Activated naive CD4-positive, alpha-beta T cell treated with Interleukin-2 at 50 U/mL for 16 hours (primary cell): ENCODE measurements around the gene DUSP14.
A peak's percentile ranks its signal among the peaks of the same experiment; 100 is the strongest.
"Not testable (repeated sequence)": the region's sequence is repeated elsewhere in the genome, so short reads cannot be mapped to it uniquely, and the experiment has no call there.

Experiments used
- DNase-seq: peaks from one replicate; pipeline ENCODE4 v3.0.0-alpha.2; 2020

The DUSP14 gene, protein sequence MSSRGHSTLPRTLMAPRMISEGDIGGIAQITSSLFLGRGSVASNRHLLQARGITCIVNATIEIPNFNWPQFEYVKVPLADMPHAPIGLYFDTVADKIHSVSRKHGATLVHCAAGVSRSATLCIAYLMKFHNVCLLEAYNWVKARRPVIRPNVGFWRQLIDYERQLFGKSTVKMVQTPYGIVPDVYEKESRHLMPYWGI

DNA sequence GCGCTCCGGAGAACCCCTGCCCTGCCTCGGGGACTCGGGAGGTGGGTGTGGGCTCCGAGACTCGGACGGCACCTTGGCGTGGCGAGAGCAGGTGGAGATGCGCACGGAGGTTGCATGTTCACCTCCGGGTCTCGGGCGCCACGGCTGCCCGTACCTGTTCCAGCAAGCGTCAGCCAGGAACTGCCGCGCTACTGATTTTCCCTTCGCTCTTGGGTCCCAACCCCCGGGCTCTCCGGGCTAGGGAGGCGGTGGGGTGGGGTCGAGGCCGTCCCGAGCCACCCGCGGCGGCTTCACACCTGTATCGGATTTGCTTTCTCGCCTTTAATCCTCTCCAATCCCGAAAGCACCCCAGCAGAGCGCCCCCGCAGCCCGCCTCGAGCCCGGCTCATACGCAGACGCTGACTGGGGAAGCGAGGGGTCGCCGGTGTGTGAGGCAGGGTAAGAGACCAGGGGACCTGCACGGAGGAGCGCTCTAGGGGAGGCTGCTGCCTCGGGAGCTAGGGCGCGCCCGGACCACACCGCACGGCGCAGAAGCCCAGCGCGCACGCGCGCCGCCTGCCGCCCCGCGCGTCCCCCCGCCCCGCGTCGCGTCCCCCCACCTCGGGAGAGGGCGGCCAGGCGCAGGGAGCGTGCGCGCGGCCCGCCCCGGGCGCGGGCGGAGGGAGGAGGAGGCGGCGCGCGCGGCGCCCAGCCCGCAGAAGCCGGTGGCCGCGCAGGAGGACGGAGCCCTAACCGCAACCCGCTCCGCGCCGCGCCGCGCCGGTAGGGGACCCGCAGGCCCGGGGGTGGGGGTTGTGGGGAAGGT, at the start of gene DUSP14:
DUSP14 (plus strand) TSS at position 695 of the 805 bp plus-strand sequence. CDS start 22,382 bp downstream, outside the sequence.
- DNase-seq, result peak; percentile 82

DNA sequence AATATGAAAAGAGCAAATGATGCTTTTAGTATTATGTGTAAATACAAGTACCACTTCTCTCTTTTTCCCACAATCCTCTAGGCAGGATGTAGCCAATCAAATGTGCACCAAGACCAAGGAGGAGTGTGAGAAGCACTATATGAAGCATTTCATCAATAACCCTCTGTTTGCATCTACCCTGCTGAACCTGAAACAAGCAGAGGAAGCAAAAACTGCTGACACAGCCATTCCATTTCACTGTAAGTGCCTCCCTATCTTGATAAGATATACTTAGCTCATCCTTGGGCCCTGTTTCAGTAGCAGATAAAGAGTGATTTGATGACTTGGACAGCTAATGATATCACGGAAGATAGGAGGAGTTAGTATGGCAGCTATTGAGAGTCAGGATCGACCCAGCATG, 49.3 kb upstream of the DUSP14 start:
- no peak for DNase-seq

DNA sequence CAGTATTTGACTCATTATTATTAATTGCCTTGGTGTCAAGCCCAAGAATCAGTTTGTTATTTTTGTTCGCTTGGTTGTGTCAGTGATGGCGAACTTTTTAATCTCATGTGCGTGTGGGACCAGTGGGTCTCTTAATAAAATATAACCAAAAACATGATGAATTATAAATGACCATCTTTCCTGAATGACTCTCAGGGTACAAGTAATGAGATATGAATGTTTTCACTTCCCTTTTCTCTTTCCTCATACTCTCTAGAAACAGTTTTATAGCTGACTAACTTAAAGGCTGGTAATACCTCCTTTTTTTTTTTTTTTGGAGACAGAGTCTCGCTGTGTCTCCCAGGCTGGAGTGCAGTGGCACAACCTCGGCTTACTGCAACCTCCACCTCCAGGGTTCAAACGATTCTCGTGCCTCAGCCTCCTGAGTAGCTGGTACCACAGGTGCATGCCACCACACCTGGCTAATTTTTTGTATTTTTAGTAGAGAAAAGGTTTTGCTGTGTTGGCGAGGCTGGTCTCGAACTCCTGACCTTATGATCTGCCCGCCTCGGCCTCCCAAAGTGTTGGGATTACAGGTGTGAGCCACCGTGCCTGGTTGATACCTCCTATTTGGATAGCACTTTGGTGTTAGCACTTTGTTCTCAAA, 48.2 kb upstream of the DUSP14 start:
- DNase-seq, result not testable (repeated sequence)

DNA sequence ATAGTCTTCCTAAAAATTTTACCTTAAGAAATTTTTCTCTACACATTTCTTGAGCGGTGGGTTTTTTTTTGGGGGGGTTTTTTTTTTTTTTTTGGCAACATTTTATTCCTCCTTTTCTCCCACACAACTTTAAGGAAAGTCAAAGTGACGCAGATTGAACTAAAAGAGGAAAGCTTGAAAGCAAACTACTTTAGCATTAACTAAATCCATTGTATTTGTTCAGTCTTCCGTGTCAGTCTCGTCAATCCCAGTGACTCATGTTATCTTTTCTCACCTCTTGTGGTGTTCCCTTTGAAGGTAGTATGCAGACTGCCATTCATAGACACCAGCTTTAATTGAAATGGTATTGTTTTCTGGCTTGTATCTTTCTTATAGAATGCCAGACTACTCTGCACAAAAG, 43.7 kb upstream of the DUSP14 start:
- DNase-seq, result no peak

DNA sequence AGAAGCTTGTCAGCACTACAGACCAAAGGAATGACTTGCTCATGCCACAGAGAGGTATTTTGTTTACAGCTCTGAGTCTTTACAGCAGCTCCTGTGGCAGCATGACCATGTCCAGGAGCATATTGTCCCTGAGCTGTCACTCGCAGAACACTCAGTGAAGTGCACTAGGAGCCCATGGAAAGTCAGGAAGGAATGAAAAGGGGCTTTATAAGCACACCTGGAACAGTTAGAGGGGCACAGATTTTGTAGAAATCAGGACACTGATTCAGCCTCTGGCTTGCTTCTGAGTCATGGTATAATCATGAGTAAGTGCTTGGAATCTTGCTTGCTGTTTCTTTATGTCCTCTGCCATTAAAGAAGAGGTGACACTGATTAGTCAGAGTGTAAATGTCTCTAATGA, 42.0 kb upstream of the DUSP14 start:
- DNase-seq, result no peak

DNA sequence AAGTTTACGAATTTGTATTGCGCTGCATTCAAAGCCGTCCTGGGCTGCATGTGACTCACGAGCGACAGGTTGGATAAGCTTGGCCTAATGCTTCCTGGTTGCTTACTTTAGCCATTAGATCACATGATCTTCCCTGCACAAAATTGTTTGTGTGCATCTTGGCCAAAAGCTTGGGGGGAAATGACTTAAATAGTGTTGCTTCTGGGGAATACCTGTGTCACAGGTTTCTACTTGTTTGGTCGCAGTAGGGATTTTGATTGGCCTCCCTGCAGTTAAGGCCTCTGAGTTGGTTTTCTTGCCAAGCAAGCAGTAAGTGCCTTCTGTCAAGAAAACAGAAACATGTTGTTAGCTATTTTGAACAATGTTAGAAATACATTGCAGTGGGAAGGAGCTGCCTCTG, 39.6 kb upstream of the DUSP14 start:
- DNase-seq, result no peak

DNA sequence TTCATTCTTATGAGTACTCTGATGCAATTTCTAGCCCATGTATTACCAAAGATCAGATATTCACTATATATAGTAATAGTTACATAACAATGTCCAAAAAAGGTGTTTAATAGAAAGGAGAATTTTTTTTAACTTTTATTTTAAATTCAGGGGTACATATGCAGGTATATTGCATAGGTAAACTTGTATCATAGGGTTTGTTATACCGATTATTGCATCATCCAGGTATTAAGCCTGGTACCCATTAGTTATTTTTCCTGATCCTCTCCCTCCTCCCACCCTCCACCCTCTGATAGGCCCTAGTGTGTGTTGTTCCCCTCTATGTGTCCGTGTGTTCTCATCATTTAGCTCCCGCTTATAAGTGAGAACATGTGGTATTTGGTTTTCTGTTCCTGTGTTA, 31.9 kb upstream of the DUSP14 start:
- not testable (repeated sequence) for DNase-seq

DNA sequence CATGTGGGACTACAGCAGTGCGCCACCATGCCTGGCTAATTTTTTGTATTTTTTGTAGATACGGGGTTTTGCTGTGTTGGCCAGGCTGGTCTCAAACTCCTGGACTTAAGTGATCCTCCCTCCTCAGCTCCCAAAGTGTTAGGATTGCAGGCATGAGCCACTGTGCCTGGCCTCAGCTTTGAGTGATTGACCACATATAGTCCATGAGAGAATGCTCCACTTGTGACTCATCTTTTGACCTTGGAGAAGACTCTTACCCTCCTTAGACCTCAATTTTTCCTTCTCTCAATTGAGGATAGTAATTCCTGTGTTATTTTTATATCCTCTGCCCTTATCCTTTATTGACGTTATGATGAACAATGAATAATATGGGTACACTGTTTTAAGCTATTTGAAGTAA, 30.9 kb upstream of the DUSP14 start:
- no peak for DNase-seq

DNA sequence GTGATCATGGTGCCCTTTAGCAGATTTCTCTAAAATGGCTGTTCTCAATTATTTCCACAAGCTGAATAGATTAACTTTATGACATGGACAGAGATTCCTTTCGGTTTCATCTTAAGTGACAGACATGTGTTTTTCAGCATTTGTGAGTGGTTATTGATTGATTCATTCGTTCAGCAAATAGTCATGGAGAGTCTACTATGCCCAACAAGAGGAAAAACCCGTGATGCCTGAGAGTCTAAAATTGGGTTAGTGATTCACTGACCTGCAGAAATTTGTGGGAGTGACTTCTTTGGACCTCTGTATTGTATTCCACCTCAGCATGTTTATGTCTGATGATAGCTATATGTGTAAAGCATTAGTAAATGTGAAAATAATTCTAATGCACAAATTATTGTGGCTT, 28.0 kb upstream of the DUSP14 start:
- no peak for DNase-seq

DNA sequence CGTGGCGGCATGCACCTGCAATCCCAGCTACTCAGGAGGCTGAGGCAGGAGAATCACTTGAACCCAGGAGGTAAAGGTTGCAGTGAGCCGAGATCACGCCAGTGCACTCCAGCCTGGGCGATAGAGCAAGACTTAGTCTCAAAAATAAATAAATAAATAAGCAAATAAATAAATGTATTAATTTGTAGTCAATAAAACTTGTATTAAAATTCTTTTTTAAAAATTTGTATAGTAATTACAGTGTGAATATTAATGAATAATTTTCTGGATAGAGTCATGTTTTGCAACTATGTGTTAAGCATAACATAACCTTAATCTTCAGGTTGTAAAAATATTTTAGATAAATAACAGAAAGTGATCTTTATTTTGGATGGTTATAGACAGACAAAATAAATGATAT, 27.2 kb upstream of the DUSP14 start:
- no peak for DNase-seq

DNA sequence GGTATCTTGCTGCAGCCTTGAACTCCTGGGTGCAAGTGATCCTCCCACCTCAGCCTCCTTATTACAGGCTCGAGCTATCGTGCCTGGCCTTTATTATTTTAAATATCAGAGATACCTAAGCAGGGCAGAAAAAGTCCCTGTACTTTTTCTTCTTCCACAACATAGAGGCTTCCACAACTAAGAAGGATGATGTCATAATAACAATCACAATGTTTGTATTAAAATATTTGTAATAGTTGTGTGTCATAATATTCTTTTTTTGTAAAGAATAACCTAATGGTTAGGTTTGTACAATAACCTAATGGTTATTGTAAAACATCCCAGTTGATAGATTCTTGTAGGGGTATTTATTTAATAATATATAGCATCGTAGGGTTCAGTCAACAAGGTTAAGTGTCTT, 26.7 kb upstream of the DUSP14 start:
- DNase-seq, result no peak

DNA sequence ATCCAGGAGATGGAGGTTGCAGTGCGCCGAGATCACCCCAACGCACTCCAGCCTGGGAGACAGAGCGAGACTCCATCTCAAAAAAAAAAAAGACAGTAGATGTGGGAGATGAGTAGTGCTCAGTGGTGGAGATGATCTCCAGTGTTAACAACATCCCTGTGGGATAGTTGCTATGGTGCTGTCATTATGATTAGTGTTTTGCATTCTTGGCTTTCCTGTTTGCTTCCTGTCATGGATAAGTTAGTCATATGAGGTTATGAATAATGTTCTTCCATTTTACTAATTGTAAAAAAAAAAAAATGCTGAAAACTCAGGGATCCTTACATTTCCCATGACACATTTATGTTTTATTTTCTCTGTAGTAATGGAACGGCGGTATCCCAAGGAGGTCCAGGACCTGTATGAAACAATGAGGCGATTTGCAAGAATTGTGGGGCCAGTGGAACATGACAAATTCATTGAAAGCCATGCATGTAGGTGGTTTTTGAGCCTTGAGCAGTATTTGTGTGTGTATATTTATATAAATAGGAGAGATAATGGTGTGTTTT, 24.5 kb upstream of the DUSP14 start:
- DNase-seq, result no peak

DNA sequence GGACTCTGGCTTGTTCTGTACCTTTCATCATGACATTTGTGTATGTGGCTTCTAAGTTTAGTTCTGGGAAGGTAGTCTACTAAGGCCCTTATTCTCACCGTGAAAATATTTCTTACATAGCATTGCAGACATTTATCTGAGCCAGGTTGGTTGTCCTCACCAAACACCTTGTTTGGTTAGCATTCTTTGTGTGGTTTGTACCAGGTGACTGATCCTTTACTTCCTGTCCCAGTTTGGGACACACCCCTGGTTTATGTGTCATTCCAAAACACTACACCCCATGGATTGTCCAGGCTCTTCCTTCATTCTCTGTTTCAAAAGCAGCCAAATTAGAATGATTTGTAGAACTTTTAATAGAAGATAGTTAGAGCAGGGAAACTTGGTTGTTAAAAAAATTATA, 23.2 kb upstream of the DUSP14 start:
- no peak for DNase-seq

DNA sequence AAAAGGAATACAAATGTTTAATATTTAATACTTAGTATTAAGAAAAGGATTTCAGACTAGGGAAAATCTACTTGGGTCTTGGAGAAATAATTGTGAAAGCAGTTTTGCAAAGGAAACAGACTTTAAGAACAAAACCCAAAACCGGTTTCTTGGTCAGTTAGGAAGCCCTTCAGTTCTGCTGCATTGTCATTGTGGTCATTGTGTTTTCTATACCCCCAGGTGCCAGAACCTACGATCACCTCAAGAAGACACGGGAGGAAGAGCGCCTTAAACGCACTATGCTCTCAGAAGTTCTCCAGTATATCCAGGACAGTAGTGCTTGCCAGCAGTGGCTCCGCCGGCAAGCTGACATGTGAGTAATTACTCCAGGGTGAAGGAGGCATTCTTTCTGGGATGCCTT, 19.5 kb upstream of the DUSP14 start:
- no peak for DNase-seq

DNA sequence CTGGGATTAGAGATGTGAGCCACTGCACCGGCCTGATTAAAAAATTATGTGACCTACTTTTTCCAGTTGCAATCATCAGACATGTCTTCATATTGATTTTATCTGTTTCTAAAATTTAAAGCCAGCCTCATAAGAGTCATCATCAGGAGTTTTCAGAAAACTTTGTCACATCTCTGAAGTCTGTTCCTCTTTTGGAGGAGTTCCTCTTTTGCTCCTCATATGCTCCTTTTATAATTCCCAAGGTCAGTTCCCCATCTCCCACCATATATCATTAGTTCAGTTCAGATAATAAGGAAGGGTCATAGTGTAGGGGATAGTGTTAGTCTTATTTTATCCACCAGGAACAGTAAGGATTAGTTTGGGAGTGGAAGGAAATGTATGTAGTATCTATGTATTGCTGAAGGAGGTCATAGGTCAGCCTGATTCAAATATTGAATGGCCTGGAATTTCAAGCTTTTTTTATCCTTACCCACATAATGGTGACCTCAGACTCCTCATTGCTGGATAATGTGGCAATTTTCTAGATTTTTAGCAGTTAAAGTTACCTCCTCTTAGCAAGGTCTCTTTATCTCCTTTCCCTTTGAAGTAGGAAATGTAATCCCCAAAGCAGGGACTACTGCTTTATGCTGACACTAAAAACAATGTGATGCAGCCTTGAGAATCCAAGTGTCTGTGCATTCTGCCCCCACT, 13.8 kb upstream of the DUSP14 start:
- DNase-seq, result no peak

DNA sequence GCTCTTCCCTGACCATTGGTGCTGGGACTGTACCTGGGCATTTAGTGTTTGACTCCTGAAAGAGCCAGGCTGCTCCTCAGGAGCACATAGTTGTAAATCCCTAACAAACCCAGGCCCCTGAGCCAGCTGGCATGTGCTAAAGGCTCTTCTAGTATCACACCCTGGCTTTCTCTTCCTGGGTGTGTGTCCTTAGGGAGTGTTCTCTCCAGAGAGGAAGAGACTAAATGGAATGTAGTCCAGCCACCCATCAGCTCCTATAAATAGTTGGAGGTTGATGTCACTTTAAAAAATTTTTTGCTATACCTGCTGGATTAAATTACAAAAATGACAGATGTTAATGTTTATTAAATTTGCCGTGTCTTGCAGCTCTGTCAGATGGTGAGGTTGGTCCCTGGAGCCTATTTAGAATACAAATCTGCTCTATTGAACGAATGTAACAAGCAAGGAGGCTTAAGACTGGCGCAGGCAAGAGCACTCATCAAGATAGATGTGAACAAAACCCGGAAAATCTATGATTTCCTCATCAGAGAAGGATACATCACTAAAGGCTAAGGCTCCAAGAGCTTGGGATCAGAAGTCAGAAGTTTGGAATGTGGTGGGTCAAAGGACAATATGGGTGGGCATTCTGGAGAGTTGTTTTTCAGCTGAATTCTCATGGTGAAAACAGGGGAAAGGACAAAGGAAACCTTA, 13.1 kb upstream of the DUSP14 start:
- DNase-seq, result no peak

DNA sequence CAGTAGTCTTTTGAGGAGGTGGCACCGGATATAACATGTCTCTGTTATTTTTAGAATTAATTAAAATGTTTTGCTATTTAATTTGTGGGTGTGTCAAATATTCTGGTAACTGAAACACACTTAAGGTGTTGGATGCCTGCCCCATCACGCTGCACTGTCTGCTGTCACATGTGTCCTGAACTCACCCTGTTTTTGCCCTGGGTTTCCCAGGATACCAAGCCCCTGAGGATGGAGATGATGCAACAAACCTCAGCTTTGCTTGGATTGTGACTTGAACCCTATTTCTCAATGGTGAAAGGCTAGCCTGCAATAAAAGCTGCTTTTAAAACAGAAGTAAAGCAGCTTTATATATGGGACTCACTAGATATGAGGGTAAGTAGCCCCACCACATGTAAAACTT, 11.5 kb upstream of the DUSP14 start:
- no peak for DNase-seq

DNA sequence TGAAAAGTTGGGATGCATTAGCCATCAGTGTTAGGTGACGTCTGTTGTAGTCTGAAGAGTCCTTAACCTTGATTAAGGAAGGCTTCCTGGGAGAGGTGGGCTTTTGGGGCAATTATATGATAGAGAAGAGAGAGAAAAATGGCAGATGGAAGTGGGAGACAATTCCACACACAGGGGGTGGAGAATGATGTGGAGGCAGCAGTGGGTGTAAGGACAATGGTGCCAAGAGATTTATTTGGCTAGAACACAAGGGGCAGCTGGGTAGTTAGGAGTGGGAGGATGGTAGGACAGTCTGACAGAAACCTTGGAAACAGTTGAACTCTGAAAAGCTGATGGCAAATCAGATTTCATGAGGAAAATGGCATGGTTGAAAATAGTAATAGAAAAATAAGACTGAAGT, 10.7 kb upstream of the DUSP14 start:
- DNase-seq, result no peak

DNA sequence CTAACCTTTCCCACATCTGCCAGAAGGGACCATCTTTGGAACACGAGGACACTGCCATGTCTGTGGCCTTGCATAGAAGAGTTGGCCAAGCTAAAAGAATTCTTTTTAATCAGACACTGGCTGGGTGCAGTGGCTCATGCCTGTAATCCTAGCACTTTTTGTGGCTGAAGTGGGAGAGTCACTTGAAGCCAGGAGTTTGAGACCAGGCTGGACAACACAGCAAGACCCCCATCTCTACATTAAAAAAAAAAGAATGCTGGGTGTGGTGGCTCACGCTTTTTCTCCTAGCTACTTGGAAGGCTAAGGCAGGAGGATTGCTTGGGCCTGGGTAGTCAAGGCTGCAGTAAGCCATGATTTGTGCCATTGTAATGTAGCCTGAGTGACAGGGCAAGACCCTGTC, 9.3 kb upstream of the DUSP14 start:
- DNase-seq, result no peak

DNA sequence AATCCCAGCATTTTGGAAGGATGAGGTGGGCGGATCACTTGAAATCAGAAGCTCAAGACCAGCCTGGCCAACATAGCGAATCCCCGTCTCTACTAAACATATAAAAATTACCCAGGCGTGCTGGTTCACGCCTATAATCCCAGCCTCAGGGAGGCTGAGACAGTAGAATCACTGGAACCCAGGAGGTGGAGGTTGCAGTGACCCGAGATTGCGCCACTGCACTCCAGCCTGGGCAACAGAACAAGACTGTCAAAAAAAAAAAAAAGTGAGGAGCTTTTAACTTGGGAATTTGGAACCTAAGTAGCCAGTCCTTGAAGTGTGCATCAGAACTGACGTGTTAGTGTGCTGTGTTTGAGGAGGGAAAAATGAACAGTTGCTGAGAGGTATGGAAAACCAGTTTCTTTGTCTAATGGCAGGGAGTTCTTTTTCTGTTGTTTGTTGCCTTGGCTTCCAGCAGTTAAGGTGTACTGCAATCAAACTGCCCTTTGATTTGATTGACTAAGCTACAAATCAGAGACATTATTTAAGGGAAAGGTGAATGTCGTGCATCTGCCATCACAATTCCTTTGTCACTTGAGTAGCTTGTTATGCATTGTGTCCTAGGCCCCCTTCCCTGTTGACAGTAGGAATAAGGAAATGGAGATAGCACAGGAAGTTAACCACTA, 8.6 kb upstream of the DUSP14 start:
- no peak for DNase-seq

DNA sequence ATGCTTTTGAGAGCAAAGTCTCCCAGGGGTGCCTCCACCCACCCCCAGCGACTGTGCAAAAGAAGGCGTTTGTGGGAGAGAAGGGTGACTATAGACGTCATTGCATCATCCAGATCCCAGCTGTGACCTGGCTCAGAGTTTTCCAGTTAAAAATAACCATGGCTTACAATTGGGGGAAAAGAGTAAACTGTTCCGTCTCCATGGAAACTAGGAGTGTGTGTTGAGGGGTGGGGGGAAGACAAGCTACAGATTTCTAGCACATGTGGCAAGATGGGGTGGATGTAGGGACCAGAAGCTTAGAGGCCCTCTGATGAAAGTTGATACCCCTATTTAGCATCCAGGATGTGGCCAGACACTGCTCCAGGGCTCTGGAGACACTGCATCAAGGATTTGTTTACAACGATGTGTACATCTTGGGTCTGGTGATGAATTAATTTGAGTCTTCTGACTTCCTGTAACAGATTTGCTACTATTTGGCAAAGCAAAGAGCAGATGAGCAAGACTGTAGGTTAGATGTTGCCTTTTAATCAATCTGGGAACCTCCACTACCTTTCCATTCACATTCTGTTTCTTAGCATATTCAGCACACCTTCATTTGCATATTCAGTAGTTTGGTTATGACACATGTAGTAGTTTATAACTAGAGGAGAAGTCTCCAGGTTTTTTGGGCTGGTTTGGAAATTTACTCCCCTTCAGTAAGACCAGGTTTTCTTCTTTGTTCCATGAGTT, 6.2 kb upstream of the DUSP14 start:
- no peak for DNase-seq
